ENCODE data around the gene RABGAP1L.

DNA sequence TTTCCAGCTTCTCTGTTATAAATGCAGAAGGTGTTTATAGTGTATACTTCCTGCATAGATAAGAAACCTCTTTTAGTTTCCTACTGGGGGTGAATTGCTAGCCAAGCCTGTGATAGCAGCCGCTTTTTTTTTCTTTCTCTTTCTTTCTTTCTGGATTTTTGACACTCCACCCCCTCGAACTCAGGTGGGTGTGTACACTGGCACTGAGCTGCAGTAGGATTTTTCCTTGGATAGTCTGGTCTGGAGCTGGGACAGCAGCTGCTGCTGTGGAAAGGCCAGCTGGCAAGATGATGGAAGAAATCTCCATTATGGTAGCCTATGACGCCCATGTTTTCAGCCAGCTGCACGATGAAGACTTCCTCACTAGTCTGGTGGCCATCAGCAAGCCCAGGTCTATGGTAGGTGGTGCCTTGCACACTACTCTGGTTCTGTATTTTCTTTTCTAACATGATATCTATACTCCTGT lies 717.9 kb downstream of the RABGAP1L start:
- TF ChIP-seq, protein P1, sequence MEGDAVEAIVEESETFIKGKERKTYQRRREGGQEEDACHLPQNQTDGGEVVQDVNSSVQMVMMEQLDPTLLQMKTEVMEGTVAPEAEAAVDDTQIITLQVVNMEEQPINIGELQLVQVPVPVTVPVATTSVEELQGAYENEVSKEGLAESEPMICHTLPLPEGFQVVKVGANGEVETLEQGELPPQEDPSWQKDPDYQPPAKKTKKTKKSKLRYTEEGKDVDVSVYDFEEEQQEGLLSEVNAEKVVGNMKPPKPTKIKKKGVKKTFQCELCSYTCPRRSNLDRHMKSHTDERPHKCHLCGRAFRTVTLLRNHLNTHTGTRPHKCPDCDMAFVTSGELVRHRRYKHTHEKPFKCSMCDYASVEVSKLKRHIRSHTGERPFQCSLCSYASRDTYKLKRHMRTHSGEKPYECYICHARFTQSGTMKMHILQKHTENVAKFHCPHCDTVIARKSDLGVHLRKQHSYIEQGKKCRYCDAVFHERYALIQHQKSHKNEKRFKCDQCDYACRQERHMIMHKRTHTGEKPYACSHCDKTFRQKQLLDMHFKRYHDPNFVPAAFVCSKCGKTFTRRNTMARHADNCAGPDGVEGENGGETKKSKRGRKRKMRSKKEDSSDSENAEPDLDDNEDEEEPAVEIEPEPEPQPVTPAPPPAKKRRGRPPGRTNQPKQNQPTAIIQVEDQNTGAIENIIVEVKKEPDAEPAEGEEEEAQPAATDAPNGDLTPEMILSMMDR (tag by site-specific recombination; IDR thresholded peaks at IDR 0.05): no peak
- TF ChIP-seq ZNF239 (tag by site-specific recombination; IDR thresholded peaks at IDR 0.05) (no peak), ZNF501 (tag by site-specific recombination; IDR thresholded peaks at IDR 0.05) (no peak), GLIS2 (tag by site-specific recombination; IDR thresholded peaks at IDR 0.05) (no peak), ZNF138 (tag by site-specific recombination; IDR thresholded peaks at IDR 0.05; ENCODE audit: borderline replicate concordance) (no peak), TCF7L2 (IDR thresholded peaks at IDR 0.05; ENCODE audit: borderline replicate concordance, low read depth, low read length) (no peak), ZNF302 (tag by site-specific recombination; IDR thresholded peaks at IDR 0.05; ENCODE audit: low read depth) (no peak), FEZF1 (tag by site-specific recombination; IDR thresholded peaks at IDR 0.05) (no peak)
- TF ChIP-seq, protein P2, sequence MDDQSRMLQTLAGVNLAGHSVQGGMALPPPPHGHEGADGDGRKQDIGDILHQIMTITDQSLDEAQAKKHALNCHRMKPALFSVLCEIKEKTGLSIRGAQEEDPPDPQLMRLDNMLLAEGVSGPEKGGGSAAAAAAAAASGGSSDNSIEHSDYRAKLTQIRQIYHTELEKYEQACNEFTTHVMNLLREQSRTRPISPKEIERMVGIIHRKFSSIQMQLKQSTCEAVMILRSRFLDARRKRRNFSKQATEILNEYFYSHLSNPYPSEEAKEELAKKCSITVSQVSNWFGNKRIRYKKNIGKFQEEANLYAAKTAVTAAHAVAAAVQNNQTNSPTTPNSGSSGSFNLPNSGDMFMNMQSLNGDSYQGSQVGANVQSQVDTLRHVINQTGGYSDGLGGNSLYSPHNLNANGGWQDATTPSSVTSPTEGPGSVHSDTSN (CRISPR knock-in tag; IDR thresholded peaks at IDR 0.05): no peak

Measured in HEK293 (cell line).